Measurements from ENCODE around the gene TM9SF1. TPM values are rescaled to one million over a fixed set of nuclear protein-coding genes. Genes with fewer than 3 reads are reported as not detected.

The TM9SF1 gene
- total and polyA plus RNA-seq, 9 of the 15 experiments (the other 6 are each of a cell fraction or from before 2014, with no cell fraction given) = 5.3 to 20.3 (median 11.8) TPM

GRCh38 chr14:24216345-24216699 is 21.1 kb upstream of the TM9SF1 start:
- no peaks in the 10 kb centered on the region for H3K27me3 ChIP-seq (ENCODE audit: control insufficient read depth in 2 of 2, insufficient read depth in 2 of 2, low read length in 2 of 2)
- ChIA-PET POLR2A (interaction anchor here (1.0 to 3.6 kb wide), 4 partner anchors 9 to 26 kb away, joined by 3 to 21 read pairs (median 5); partner anchors contain the start of genes TINF2 and TM9SF1), CTCF (ENCODE audit: low intra/inter-chr PET ratio) (interaction anchor here (1.3 kb wide), 1 partner anchor 80 kb away, joined by 4 read pairs; no protein-coding TSS in a partner anchor)
- H3K4me3 ChIP-seq = no peak overlapping the region
- no peak for FAIRE-seq
- no peak for DNase-seq (ENCODE audit: extremely low read depth in 1 of 4, low spot score in 3 of 4)
- intact Hi-C loops (cut with micrococcal nuclease) (loop anchor here (1.0 to 2.0 kb wide), 2 partner anchors 16 to 81 kb away; partner anchors contain the start of genes GMPR2 and NEDD8), in situ Hi-C loops (cut with MboI) (no loop called here)
- H3K9ac ChIP-seq (ENCODE audit: insufficient read depth in 1 of 2, low read depth in 2 of 2, low read length in 2 of 2) = no peak overlapping the region
- H3K9me1 ChIP-seq (ENCODE audit: control insufficient read depth, insufficient read depth, low read length) = no peaks in the 10 kb centered on the region
- WGBS (ENCODE audit: insufficient coverage, low coverage, missing lambda C conversion rate) = 52% methylated on average over 2 of the region's 2 CpGs
- H4K20me1 ChIP-seq (replicated peaks; ENCODE audit: control insufficient read depth, insufficient read depth, low read length) = no peaks in the 10 kb centered on the region
- ATAC-seq = no peak
- peak overlapping the region; percentile 95; the same call in 1 of the 2 replicates for H3K4me2 ChIP-seq (ENCODE audit: insufficient read depth, low read length)
- no TSS peak for BruUV-seq (replicated peaks)
- H3K27ac ChIP-seq (ENCODE audit: extremely low read depth, low read depth, low read length) = no peak overlapping the region
- H2AFZ ChIP-seq (ENCODE audit: low read depth, low read length) = no peak overlapping the region
- peaks cover 28% of the 10 kb centered on the region for H3K79me2 ChIP-seq (ENCODE audit: control insufficient read depth, insufficient read depth, low read length)
- TF ChIP-seq FUS (optimal IDR thresholded peaks at IDR 0.05; ENCODE audit: low read depth, low read length) = no peak
- peaks cover 22% of the 10 kb centered on the region; the same call in 2 of the 3 replicates for H3K36me3 ChIP-seq (ENCODE audit: control insufficient read depth, insufficient read depth, low read length)
- H3K4me1 ChIP-seq (replicated peaks in 1 of 2; ENCODE audit: control insufficient read depth in 2 of 2, insufficient read depth in 2 of 2, low read length in 2 of 2) = peaks cover 4 to 11% of the 10 kb centered on the region in 2 experiments; a peak in 4 of 5 replicates
- no peaks in the 10 kb centered on the region for H3K9me3 ChIP-seq (replicated peaks; ENCODE audit: control insufficient read depth, insufficient read depth, low read depth, low read length)

DNA sequence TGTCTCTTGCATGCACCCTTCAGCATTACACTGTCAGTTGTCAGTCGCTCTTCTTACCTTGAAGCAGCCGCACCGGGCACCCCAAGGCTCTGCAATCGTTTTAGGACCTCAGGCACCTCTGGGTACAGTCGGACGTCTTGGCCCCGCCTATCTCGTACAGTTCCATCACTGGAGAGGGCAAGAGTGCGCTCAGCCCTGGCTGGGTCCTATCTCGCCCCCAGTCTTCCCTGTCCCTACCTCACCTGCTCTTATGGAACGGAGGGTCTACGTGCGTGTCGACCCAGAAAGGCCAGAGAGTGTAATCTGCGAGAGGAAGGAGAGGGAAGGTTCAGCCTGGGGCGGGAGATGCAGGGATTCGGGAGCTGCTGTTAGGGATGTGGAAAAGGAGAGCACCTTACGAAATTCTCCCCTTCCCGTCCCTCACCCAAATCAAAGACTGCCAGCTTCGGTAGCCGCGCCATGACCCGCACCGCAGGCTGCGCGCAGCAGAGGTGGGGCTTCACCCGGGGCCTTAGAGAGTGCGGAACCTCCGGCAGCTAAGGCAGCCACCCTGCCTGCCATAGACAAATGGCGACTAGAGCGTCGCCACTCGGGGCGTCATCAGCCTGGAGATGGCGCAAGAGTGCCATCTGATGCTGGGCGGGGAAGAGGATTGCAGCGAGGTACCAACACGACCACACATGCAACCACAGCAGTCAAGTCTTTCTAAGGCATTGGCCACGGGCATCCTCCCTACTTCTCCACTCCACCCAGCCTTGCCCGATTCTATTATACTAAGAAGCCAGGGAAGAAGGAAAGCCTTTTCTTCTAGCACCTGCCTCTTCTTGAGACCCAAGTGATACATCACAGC is 20.5 kb upstream of the TM9SF1 start, which contains the start of gene MDP1:
Gene MDP1, minus strand, starts transcription at position 572 of the 850 bp plus-strand sequence. Its CDS starts 111 bp downstream, at position 461.
- Histone ChIP-seq H2AFZ (ENCODE audit: low read depth, low read length) (peak within 1 kb of the TSS; percentile 81), H4K20me1 (replicated peaks; ENCODE audit: control insufficient read depth, insufficient read depth, low read length) (no peaks in the 10 kb centered on the region), H3K27me3 (ENCODE audit: control insufficient read depth in 2 of 2, insufficient read depth in 2 of 2, low read length in 2 of 2) (no peaks in the 10 kb centered on the region), H3K9me1 (ENCODE audit: control insufficient read depth, insufficient read depth, low read length) (no peaks in the 10 kb centered on the region), H3K79me2 (ENCODE audit: control insufficient read depth, insufficient read depth, low read length) (peaks cover 27% of the 10 kb centered on the region), H3K9me3 (replicated peaks; ENCODE audit: control insufficient read depth, insufficient read depth, low read depth, low read length) (no peaks in the 10 kb centered on the region), H3K9ac (ENCODE audit: insufficient read depth in 1 of 2, low read depth in 2 of 2, low read length in 2 of 2) (peak within 1 kb of the TSS; percentile 77 to 90), H3K4me3 (peak within 1 kb of the TSS; percentile 62), H3K36me3 (ENCODE audit: control insufficient read depth, insufficient read depth, low read length) (peaks cover 25% of the 10 kb centered on the region; the same call in 2 of the 3 replicates), H3K27ac (ENCODE audit: extremely low read depth, low read depth, low read length) (peak within 1 kb of the TSS; percentile 71), H3K4me1 (replicated peaks in 1 of 2; ENCODE audit: control insufficient read depth in 2 of 2, insufficient read depth in 2 of 2, low read length in 2 of 2) (peaks cover 4 to 11% of the 10 kb centered on the region in 2 experiments; a peak in 4 of 5 replicates), H3K4me2 (ENCODE audit: insufficient read depth, low read length) (peak within 1 kb of the TSS; percentile 95)
- POLR2A ChIA-PET = interaction anchor here (0.8 to 3.6 kb wide), 5 partner anchors 9 to 43 kb away, joined by 3 to 21 read pairs (median 4); partner anchors contain the start of genes TINF2 and TM9SF1
- DNase-seq (ENCODE audit: extremely low read depth in 1 of 4, low spot score in 3 of 4) (peak; percentile 75 to 89 (median 78)), ATAC-seq (peak; percentile 87), FAIRE-seq (peak; percentile 87)
- in situ Hi-C loops (cut with MboI) = no loop called here
- CTCF ChIA-PET (ENCODE audit: low intra/inter-chr PET ratio) = interaction anchor here (1.0 to 1.3 kb wide), 2 partner anchors 81 to 82 kb away, joined by 4 to 5 read pairs; no protein-coding TSS in a partner anchor
- intact Hi-C loops (cut with micrococcal nuclease) = loop anchor here (1.0 to 2.0 kb wide), 2 partner anchors 17 to 82 kb away; partner anchors contain the start of genes GMPR2 and NEDD8
- BruUV-seq (replicated peaks) = TSS peak; percentile 35
- WGBS (ENCODE audit: insufficient coverage, low coverage, missing lambda C conversion rate) = under 1% methylated on average over 24 of the region's 40 CpGs
- TF ChIP-seq ATF7 (IDR thresholded peaks at IDR 0.05) (peak; percentile 81), PRPF4 (IDR thresholded peaks at IDR 0.05; ENCODE audit: insufficient read depth, low read depth, low read length, poor library complexity, severe bottlenecking) (no peak), ZNF561 (CRISPR knock-in tag; conservative IDR thresholded peaks at IDR 0.05) (no peak), ZNF184 (CRISPR knock-in tag; IDR thresholded peaks at IDR 0.05) (no peak), SRSF7 (optimal IDR thresholded peaks at IDR 0.05; ENCODE audit: low read depth, low read length) (no peak), ZNF143 (CRISPR knock-in tag; IDR thresholded peaks at IDR 0.05) (no peak), BRF2 (IDR thresholded peaks at IDR 0.05; ENCODE audit: borderline replicate concordance, insufficient read depth, insufficient read length) (no peak), ARNT (IDR thresholded peaks at IDR 0.05) (no peak)
- TF ChIP-seq, protein P1, sequence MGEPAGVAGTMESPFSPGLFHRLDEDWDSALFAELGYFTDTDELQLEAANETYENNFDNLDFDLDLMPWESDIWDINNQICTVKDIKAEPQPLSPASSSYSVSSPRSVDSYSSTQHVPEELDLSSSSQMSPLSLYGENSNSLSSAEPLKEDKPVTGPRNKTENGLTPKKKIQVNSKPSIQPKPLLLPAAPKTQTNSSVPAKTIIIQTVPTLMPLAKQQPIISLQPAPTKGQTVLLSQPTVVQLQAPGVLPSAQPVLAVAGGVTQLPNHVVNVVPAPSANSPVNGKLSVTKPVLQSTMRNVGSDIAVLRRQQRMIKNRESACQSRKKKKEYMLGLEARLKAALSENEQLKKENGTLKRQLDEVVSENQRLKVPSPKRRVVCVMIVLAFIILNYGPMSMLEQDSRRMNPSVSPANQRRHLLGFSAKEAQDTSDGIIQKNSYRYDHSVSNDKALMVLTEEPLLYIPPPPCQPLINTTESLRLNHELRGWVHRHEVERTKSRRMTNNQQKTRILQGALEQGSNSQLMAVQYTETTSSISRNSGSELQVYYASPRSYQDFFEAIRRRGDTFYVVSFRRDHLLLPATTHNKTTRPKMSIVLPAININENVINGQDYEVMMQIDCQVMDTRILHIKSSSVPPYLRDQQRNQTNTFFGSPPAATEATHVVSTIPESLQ (CRISPR knock-in tag; IDR thresholded peaks at IDR 0.05) = no peak
